Epithelial cell of esophagus (primary cell): ENCODE measurements around the gene ETV3L.

Source experiments
- DNase-seq: peaks from one replicate; pipeline ENCODE4 v3.0.0; 2010; ENCODE audit warnings: low read depth
- H3K4me3 ChIP-seq: 2 replicates; pipeline ENCODE4 v1.5.1; 2011; ENCODE audit warnings: mild to moderate bottlenecking, low read length, control low read depth
- TF ChIP-seq, protein P1 (sequence below): IDR thresholded peaks from 2 replicates; pipeline ENCODE4 v1.5.1; 2011; ENCODE audit warnings: low read depth, mild to moderate bottlenecking, low read length, control low read depth, inconsistent platforms; ENCODE audit not compliant: insufficient read depth; ENCODE audit errors: missing control alignments

ETV3L gene

GRCh38 chr1:157112186-157112867, 12.7 kb upstream of the ETV3L start:
- DNase-seq: no peak
- no peak overlapping the region for H3K4me3 ChIP-seq

GRCh38 chr1:157111396-157112165, 12.0 kb upstream of the ETV3L start:
- H3K4me3 ChIP-seq: no peak overlapping the region
- DNase-seq: no peak
- TF ChIP-seq, protein P1, sequence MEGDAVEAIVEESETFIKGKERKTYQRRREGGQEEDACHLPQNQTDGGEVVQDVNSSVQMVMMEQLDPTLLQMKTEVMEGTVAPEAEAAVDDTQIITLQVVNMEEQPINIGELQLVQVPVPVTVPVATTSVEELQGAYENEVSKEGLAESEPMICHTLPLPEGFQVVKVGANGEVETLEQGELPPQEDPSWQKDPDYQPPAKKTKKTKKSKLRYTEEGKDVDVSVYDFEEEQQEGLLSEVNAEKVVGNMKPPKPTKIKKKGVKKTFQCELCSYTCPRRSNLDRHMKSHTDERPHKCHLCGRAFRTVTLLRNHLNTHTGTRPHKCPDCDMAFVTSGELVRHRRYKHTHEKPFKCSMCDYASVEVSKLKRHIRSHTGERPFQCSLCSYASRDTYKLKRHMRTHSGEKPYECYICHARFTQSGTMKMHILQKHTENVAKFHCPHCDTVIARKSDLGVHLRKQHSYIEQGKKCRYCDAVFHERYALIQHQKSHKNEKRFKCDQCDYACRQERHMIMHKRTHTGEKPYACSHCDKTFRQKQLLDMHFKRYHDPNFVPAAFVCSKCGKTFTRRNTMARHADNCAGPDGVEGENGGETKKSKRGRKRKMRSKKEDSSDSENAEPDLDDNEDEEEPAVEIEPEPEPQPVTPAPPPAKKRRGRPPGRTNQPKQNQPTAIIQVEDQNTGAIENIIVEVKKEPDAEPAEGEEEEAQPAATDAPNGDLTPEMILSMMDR: no peak

More at GRCh38 chr1:157112186-157112867, 12.7 kb upstream of the ETV3L start:
- TF ChIP-seq, protein P1: no peak

DNA sequence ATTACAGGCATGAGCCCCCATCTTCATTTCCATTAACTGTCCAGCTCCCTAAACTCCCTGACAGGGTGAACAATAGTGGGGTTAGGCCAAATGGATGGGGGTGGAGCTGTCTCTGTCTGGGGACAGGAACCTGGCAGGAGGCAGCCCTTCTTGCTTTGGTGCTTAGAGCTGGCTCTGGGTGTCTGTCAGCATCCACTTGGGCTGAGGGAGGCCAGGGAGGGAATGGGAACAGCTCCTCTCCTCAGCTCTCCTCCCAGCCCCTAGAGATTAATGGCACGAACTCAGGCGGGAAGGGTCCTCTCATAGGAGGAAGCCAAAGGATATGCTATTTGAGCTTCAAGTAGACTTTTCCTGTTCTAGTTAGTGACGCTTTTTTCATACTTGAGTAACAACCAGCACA, 11.1 kb upstream of the ETV3L start:
- DNase-seq: no peak
- H3K4me3 ChIP-seq: no peak overlapping the region
- TF ChIP-seq, protein P1: no peak

DNA sequence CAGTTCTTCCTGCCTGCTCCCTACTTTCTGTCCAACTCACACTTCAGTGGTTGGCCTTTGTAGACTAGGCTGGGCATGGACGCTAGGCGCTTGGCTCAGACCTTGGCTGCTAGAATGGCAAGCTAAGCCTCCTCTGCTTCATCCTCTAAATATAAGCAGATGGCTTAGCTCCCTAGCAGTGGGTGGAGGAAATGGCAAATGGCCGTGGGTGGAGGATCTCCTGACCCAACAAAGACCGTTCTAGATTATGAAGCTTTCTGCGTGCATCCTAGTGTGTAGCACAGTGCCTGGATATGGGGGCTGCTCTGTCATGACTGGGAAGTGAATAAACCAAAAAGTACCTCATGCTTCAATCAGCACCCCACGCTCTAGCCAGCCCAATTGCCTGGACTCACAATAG, 10.4 kb upstream of the ETV3L start:
- TF ChIP-seq, protein P1: no peak
- no peak for DNase-seq
- no peak overlapping the region for H3K4me3 ChIP-seq

GRCh38 chr1:157108448-157108847, 8.8 kb upstream of the ETV3L start:
- no peak for DNase-seq
- TF ChIP-seq, protein P1: no peak
- H3K4me3 ChIP-seq: no peak overlapping the region

GRCh38 chr1:157107702-157108101, 8.1 kb upstream of the ETV3L start:
- no peak for DNase-seq
- TF ChIP-seq, protein P1: no peak
- H3K4me3 ChIP-seq: no peak overlapping the region
